ENCODE results near the gene RIPOR2.
"Not testable (repeated sequence)": the region's sequence is repeated elsewhere in the genome, so short reads cannot be mapped to it uniquely, and the experiment has no call there.

The RIPOR2 gene

DNA sequence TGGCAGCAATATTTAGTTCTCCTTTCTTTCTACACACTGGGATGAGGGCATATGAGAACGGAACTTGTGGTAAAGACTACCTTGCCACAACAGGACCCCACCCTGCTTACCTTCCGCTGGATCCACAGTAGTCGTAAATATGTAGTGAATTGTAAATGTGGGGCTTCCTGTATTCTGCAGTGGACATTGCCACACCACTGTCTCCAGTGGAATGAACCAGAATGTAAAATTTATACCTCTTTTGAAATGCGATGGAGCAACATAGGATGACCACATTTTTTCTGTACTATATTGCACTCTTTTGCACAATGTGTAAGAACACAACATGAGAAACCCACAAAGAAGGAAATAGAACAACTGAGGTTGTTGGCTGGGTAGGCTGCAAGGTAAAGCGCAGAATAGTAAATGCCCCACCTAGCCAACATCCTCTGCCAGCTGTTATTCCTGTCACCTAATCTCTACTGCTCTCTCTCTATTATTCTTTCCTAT lies 16.1 kb upstream of the RIPOR2 start:
- DNase-seq (no peak), ATAC-seq (peak; percentile 38)

DNA sequence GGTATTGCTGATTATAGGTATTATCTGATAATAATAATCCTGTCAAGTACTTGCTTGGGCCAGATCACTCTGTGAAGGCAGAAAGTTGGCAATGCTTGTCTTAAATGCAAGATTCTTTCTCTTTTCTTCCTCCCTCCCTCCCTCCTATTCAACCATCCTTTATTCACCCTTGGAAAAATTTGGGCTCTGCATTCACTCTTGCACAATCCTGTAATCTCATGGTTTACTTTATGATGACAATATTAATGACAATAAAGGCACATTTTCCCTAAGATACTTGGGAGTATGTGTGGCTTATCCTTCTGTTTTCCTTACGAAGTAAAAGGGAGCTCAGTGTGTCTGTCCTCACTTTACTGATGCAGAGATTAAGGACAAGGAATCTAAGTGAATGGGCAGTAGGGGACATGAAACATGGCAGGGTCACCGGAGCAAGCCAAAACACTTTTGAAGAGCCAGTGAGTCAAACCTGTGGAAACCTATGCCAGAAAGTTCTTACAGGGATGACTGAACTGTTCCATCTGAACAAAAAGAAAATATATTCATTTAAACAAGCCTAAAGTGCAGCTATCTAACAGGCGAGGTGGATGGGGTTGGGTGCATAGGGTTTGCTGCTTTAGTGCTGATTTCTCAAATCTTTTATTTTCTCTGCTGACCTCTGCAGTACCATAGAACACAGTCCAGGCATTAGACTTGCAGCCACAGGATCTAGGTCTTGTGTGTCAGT lies 14.6 kb upstream of the RIPOR2 start:
- ATAC-seq (peak; percentile 45), DNase-seq (no peak)

DNA sequence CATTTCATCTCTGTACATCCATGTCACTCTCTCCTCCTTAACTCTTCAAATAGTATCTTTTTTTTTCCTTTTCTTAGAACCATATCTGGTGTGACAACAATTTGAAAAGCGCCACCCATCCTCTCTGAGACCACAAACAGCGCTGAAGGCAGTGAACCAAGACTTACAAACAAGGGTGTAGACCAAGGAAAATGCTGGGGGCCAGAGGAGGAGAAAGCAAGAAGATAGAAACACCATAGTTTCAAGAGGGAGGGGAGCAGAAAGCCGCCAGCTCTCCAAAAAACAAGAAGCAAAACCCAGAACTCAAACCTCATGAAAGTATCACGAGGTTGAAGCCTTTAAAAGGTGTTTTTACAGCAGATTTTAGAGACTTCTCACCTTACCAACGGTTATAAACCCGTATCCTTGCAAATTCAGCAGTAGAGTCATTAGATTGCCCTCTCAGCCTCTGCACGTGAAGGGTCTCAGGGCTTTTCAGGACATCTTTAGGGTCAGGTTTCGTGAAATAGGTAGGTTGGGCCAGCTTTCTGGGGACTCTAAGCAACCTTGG lies 13.3 kb upstream of the RIPOR2 start:
- DNase-seq (no peak), ATAC-seq (peak; percentile 47)

DNA sequence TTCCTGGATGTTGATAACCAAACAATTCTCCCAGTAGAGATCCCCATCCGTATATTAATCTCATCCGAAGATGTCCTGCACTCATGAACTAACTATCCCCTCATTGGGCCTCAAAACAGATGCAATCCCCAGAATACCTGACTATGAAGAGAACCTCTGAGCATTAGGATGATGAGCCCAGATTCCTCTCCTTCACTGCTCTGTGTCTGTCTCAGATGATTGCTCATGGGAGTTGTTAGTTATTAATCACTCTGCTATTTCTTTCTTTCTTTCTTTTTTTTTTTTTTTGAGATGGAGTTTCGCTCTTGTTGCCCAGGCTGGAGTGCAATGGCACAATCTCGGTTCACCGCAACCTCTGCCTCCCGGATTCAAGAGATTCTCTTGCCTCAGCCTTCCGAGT lies 12.5 kb upstream of the RIPOR2 start:
- ATAC-seq, DNase-seq: not testable (repeated sequence)

- no peak for ATAC-seq
Observed at GRCh38 chr6:24947636-24948035, 11.9 kb upstream of the RIPOR2 start.

DNA sequence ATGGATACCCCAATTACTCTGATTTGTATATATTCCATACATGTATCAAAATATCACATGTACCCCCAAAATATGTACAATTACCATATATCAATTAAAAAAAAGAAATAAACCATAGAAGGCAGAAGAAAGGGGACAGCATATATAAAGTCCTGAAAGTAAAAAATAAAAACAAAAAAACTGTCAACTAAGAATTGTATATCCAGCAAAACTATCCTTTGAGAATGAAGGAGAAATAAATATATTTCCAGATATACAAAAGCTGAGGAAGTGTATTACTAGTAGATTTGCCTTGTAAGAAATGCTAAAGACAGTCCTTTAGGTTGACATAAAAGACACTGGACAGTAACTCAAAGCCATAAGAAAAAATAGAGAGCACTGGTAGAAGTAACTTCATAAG lies 9.3 kb upstream of the RIPOR2 start:
- no peak for DNase-seq

More at GRCh38 chr6:24947636-24948035, 11.9 kb upstream of the RIPOR2 start:
- no peak for DNase-seq

DNA sequence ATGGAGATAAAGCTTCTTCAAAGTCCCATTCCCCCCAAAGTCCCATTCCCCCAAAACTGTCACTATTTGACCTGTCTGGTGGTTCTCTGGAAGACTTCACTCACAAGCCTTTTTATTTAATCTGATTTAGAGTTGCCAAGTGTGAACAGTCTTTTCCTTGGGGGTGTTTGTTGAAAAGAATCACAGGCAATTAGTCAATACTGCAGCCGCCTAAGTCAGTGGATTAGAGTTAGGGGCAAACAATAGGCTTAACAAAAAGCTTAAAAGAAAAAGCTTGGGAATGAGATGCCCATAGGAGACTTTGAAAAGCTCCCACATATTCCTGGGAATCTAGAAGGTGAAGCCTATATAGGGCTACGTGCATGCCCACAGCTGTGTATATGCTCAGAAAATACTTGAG lies 8.0 kb upstream of the RIPOR2 start:
- no peak for DNase-seq
- no peak for ATAC-seq

More for the DNA sequence above, 9.3 kb upstream of the RIPOR2 start:
- no peak for ATAC-seq

DNA sequence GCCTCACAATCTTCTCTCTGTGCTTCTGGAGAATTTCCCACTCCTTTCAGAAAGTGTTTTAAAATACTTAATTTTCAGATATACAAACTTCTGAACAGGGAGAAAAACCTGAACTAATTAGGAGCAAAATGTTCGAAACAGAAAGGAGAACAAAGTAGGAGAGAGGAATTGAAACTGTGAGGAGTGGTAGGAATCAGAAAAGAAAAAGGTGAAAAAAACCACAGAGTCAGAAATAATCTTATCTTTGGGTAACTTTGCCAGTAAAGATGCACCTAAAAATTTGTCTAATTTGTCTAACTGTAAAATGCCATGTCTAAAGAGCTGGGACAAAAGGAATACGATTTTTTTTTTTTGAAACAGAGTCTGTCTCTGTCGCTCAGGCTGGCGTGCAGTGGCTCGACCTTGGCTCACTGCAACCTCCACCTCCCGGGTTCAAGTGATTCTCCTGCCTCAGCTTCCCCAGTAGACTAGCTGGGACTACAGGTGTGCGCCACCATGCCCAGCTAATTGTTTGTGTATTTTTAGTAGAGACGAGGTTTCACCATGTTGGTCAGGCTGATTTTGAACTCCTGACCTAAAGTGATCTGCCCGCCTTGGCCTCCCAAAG lies 4.7 kb upstream of the RIPOR2 start:
- DNase-seq (no peak), ATAC-seq (no peak)

- DNase-seq (peak; percentile 51), ATAC-seq (peak; percentile 57)
Observed at GRCh38 chr6:24936641-24937317, 1.0 kb upstream of the RIPOR2 start.

DNA sequence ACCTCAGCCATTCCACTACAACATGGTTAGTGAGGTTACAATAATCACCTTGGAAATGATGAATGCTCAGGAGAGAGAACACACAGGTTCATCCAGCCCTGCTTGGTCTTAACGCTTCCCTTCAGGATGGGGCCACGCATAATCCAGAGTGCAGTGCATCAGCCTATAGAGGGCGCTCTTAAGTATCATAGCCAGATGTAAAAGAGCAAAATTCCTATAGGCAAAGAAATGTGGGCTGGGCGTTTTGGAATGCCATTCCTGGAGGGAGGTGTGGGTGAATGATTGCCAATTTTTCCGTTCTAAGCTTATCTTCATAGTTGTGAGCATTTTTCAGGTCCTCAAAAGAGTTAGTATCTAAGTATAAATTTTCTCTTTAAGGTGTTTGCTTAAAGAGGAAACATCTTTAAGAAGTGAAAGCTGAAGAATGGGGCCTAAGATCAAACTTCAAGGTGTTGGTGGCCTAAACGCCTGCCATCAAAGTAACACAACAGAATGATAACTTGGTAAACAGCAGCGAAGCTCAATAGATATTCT lies 1.8 kb downstream of the RIPOR2 start:
- DNase-seq (peak; percentile 57), ATAC-seq (no peak)

GRCh38 chr6:24933266-24933665 lies 2.5 kb downstream of the RIPOR2 start:
- no peak for ATAC-seq

DNA sequence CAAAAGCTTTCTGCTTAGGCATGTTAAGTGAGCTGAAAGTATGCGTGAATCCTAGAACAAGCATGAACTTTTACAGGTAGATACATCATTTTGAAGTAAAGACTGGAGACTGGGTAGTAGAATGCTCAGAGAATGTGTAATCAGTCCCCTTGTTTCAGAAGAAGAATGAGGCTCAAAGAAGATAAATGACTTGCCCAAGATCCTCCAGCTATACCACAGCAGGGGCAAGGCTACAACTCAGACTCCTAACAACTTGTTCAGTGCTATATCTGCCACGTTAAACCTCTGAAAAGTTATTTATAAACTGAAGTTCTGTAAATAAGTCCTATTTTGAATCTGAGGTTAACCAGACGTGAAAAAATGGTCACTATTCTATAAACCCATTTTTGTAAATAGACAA lies 2.9 kb downstream of the RIPOR2 start:
- peak; percentile 4 for DNase-seq
- peak; percentile 21 for ATAC-seq

More at GRCh38 chr6:24933266-24933665, 2.5 kb downstream of the RIPOR2 start:
- DNase-seq = peak; percentile 5

DNA sequence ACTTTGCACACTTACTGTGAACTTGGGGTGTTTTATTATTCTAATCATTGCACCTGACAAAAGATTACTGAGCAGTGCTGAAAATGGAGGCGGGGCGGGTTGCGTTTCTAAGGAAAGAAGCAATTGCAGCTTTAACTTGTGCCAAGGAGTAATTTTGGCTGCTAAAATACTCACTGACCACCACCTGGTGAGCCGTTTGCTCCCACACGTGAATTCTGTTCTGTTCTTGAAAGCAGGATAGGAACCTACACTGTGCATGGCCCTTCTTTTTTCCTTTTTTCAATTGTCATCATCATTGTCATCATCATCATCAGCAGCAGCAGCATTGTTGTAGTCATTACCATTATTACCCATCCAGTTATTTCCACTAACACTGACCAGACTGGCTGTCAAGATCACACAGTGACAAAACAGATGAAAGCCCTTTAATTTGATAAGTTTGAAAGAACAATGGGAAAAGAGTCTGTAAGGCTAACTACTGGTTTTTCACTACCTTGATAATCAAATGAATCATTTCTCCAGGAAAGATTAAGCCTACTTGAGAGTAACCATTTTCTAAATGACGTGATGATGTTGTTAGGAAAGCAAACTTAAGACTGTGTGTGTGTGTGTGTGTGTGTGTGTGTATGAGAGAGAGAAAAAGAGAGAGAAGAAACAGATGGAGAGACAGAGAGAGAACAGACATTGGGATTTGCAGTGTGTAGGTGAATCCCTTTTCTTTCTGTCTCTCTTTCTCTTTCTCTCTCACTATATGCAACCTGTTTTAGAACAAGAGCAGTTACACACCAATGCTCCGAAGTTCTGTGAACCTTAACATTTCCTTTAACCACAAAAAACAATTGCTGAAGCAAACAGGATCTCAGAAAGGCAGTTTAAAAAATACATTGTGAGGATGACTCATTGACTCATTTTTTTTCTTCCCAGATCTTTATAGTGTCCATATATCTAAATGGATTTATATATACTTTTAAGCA lies 3.8 kb downstream of the RIPOR2 start:
- peak; percentile 25 for DNase-seq
- ATAC-seq = peak; percentile 20

DNA sequence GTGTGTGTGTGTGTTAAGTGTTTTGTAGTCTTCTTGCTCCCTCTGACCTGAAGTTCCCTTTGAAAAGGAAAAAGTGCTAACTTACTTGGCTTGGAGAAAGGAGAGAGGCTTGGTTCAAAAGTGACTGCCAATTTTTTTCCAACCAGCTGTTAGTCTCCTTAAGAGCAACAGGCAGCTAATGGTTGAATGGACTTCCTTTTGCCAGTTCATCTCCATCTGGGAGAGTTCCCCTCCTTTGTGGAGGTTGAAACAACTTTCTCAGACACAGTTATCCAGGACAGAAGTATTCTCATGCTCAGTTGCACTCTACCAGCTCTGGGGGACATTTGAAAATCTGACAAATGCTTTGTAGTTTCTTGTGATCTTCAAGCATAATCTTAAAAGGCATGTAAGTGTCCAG lies 4.5 kb downstream of the RIPOR2 start:
- no peak for ATAC-seq
- peak; percentile 2 for DNase-seq

DNA sequence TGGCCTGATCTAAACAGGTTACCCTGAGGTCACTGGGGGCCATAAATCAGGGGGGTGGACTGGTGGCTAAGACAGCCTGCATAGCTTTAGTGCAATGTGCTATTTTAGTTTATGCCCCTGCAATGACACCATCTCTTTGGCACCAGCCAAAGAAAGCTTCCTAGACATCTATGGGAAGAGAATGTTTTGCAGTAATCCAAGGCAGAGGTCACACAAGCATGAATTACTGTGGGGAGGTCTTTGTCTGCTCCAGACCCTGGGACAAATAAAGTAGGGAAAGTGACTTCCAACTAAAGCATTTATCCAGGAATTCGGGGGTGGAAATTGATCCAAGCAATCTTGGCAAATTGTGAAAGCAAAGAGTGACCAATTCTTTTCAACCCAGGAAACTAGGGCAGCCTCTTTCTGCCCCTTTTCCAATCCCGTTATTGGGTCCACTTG lies 5.3 kb downstream of the RIPOR2 start:
- no peak for DNase-seq

DNA sequence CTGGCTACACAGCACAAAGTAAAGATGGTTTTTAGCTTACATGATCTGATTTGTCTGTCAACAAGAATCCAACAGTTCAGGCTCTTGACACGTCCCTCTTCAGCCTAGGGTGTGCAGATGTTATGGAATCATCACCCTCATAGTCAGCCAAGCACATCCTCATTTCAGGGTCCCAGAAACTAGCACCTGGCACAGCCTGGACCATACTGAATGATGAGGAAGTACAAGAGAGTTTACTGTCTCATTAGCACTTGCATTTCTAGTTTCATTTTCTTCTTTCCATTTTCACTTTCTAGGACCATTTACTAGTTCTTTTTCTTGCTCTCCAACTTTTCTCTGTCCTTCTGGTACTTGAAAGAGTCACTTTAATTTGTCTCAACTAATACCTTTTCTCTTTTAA lies 6.5 kb downstream of the RIPOR2 start:
- ATAC-seq (peak; percentile 20), DNase-seq (no peak)

More for the DNA sequence above, 5.3 kb downstream of the RIPOR2 start:
- ATAC-seq = no peak

DNA sequence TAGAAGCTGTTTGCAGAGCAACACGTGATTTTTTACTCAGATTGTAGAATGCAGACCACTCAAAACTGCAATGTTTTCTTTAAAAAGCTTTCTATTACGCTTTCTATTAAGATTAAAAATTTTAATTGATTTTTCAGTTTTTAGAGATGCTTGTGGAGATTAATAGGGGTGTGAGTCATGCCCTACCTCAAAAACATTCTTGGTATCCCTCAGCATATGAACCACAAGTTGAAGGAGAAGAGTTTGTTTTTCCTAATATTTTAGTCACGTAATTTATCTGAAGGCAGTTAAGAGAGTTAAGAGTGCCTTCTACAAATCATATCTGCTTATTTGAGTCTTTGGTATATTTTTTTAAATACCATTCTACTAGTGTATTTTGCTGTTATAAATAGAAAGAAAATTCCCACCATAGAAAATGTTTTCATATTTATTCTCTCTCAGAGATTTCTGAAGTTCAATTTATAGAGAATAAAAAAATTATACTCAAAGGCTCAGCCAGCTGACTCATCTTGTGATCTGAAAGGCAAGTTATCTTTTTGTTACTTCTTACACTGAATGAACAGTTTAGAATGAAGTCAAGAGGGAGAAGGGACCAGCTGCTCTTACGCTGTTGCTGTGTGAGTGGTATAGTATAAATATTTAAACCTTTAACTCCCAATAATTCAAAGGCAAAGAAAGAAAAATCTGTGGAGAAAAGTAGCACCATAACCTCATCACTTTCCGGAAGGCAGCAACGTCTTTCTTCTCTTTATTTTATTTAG lies 7.6 kb downstream of the RIPOR2 start:
- ATAC-seq (peak; percentile 24), DNase-seq (no peak)

DNA sequence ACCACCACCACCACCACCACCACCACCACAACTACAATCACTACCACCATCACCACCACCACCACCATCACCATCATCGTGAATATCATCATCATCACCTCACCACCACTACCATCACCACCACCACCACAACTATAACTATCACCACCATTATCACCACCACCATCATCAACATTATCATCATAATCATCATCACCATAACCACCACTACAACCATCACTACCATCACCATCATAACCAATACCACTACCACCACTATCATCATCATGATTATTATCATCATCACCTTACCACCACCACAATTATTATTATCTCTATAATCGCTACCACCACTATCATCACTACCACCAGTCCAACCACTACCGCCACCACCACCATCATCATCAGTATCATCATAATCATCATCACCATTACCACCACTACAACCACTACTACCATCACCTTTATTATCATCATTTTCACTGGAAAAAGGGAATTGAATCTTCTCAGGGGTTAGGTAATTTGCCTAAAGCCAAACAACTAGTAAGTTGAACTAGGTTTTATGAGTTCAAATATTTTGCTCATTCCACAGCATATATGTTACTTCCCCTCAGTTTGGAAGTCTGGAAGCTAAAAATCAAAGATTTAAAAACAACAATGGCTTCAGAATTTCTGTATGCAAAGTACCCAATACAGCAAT lies 8.3 kb downstream of the RIPOR2 start:
- no peak for DNase-seq
- ATAC-seq = no peak

- DNase-seq, ATAC-seq: not testable (repeated sequence)
Observed at GRCh38 chr6:24926647-24927046, 9.1 kb downstream of the RIPOR2 start.

DNA sequence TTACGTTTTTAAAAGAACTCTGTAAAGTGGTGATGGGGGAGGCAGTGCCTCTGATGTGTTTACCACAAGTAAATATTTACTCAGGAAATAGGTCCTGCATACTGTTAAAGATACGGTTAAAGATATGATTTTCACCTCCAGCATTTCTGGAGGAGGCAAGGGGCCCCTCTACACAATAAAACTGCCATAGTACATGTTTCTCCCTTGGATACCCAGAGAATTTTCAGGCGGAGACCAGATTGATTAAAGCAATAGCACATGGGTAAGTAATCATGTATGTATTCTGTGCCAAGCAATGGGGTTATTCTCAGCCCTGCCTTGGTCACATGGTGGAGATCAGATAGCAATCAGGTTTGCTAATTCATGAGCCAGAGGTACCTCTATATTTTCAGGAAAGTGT lies 9.6 kb downstream of the RIPOR2 start:
- no peak for ATAC-seq
- DNase-seq = no peak
